ENCODE data around the gene VCP. TPM values are rescaled to one million over a fixed set of nuclear protein-coding genes. Genes with fewer than 3 reads are reported as not detected.
A peak's percentile ranks its signal among the peaks of the same experiment; 100 is the strongest.

VCP gene
- total and polyA plus RNA-seq, 9 of the 15 experiments (the other 6 are each of a cell fraction or from before 2014, with no cell fraction given): 7.1 to 257 (median 199) TPM

GRCh38 chr9:35071814-35072460 lies 488 bp downstream of the VCP start (continued):
- no peak for TF ChIP-seq ZNF212 (CRISPR knock-in tag; IDR thresholded peaks at IDR 0.05)
- TF ChIP-seq THRB (CRISPR knock-in tag; conservative IDR thresholded peaks at IDR 0.05): no peak
- no peak for TF ChIP-seq GATAD2A (IDR thresholded peaks at IDR 0.05)
- no peak for TF ChIP-seq CHD7 (IDR thresholded peaks at IDR 0.05; ENCODE audit: low read depth, low read length)
- no peak for TF ChIP-seq GATA2 (CRISPR knock-in tag; IDR thresholded peaks at IDR 0.05)
- TF ChIP-seq DLX4 (CRISPR knock-in tag; IDR thresholded peaks at IDR 0.05): no peak
- no peak for TF ChIP-seq ZHX1 (conservative IDR thresholded peaks at IDR 0.05; ENCODE audit: low read length)
- TF ChIP-seq ZNF79 (CRISPR knock-in tag; IDR thresholded peaks at IDR 0.05; ENCODE audit: low read depth): no peak
- no peak for TF ChIP-seq JUNB (CRISPR knock-in tag; conservative IDR thresholded peaks at IDR 0.05)
- 0 out of 2 replicates have a peak, but pooled peaks have one; percentile 42 for TF ChIP-seq ZNF140 (CRISPR knock-in tag; IDR thresholded peaks at IDR 0.05)
- no peak for TF ChIP-seq NBN (IDR thresholded peaks at IDR 0.05; ENCODE audit: low read depth)
- TF ChIP-seq ZNF311 (CRISPR knock-in tag; IDR thresholded peaks at IDR 0.05): no peak

Data from K562 (cell line).